ENCODE measurements around the gene GOLGA8N. TPM values are rescaled to one million over a fixed set of nuclear protein-coding genes. Genes with fewer than 3 reads are reported as not detected.

GOLGA8N gene
- total RNA-seq, 2 experiments from 2014 or later: 4.3 to 4.4 TPM

GRCh38 chr15:32641517-32642059, 48.3 kb downstream of the GOLGA8N start, which contains the start of gene SCG5:
SCG5 (plus strand) TSS chr15:32641710; CDS start chr15:32643593, 1,883 bp downstream.
- ATAC-seq (ENCODE audit: poor library complexity) (no peak), DNase-seq (no peak)
- H3K27me3 ChIP-seq (ENCODE audit: control insufficient read depth in 1 of 2, insufficient read depth in 2 of 2, low read length in 2 of 2): no peaks in the 10 kb centered on the region
- ChIA-PET CTCF (no interaction called here), POLR2A (interaction anchor here (0.7 kb wide), 1 partner anchor 102 kb away, joined by 3 read pairs; no protein-coding TSS in a partner anchor)
- Mint-ChIP-seq H3K9me3 (no peaks in the 10 kb centered on the region), H3K36me3 (ENCODE audit: low read depth) (peaks cover 2% of the 10 kb centered on the region), H3K27ac (no peak within 1 kb of the TSS), H3K27me3 (no peaks in the 10 kb centered on the region), H3K4me3 (no peak within 1 kb of the TSS), H3K4me1 (ENCODE audit: low read depth) (no peaks in the 10 kb centered on the region)
- no peak within 1 kb of the TSS for H3K27ac ChIP-seq (ENCODE audit: low read depth in 1 of 2, low read length in 2 of 2)
- no peaks in the 10 kb centered on the region for H3K36me3 ChIP-seq (ENCODE audit: insufficient read depth, low read length)
- H3K4me3 ChIP-seq (ENCODE audit: low read length): no peak within 1 kb of the TSS
- no peaks in the 10 kb centered on the region for H3K9me3 ChIP-seq (ENCODE audit: control insufficient read depth in 1 of 2, insufficient read depth in 1 of 2, low read length in 2 of 2)
- no peaks in the 10 kb centered on the region for H3K4me1 ChIP-seq (ENCODE audit: insufficient read depth, low read length)
- intact Hi-C loops (cut with DNase I, micrococcal nuclease): no loop called here
- no peak for TF ChIP-seq CTCF (IDR thresholded peaks at IDR 0.05)

GRCh38 chr15:32642667-32643435, 49.6 kb downstream of the GOLGA8N start:
- no peaks in the 10 kb centered on the region for H3K4me1 Mint-ChIP-seq (ENCODE audit: low read depth)
- DNase-seq: no peak
- POLR2A ChIA-PET: no interaction called here
- H3K4me1 ChIP-seq (ENCODE audit: insufficient read depth, low read length): no peaks in the 10 kb centered on the region
- no peak for TF ChIP-seq CTCF (IDR thresholded peaks at IDR 0.05)
- H3K27ac Mint-ChIP-seq: no peak overlapping the region
- H3K36me3 ChIP-seq (ENCODE audit: insufficient read depth, low read length): no peaks in the 10 kb centered on the region
- H3K4me3 ChIP-seq (ENCODE audit: low read length): no peak overlapping the region
- intact Hi-C loops (cut with DNase I, micrococcal nuclease): no loop called here
- H3K27me3 ChIP-seq (ENCODE audit: control insufficient read depth in 1 of 2, insufficient read depth in 2 of 2, low read length in 2 of 2): no peaks in the 10 kb centered on the region
- no peaks in the 10 kb centered on the region for H3K9me3 ChIP-seq (ENCODE audit: control insufficient read depth in 1 of 2, insufficient read depth in 1 of 2, low read length in 2 of 2)
- ATAC-seq (ENCODE audit: poor library complexity): no peak
- no peak overlapping the region for H3K27ac ChIP-seq (ENCODE audit: low read depth in 1 of 2, low read length in 2 of 2)
- H3K27me3 Mint-ChIP-seq: no peaks in the 10 kb centered on the region
- CTCF ChIA-PET: interaction anchor here (1.4 to 2.4 kb wide), 2 partner anchors 9 to 20 kb away, joined by 3 to 6 read pairs; no protein-coding TSS in a partner anchor
- H3K4me3 Mint-ChIP-seq: no peak overlapping the region
- H3K9me3 Mint-ChIP-seq: no peaks in the 10 kb centered on the region
- H3K36me3 Mint-ChIP-seq (ENCODE audit: low read depth): no peaks in the 10 kb centered on the region

GRCh38 chr15:32643907-32644445, 50.7 kb downstream of the GOLGA8N start:
- no peak overlapping the region for H3K27ac ChIP-seq (ENCODE audit: low read depth in 1 of 2, low read length in 2 of 2)
- intact Hi-C loops (cut with DNase I, micrococcal nuclease): no loop called here
- ChIA-PET POLR2A (no interaction called here), CTCF (interaction anchor here (1.4 to 2.4 kb wide), 2 partner anchors 10 to 19 kb away, joined by 3 to 6 read pairs; no protein-coding TSS in a partner anchor)
- H3K36me3 Mint-ChIP-seq (ENCODE audit: low read depth): no peaks in the 10 kb centered on the region
- ATAC-seq (ENCODE audit: poor library complexity): no peak
- no peaks in the 10 kb centered on the region for H3K27me3 Mint-ChIP-seq
- no peak overlapping the region for H3K4me3 Mint-ChIP-seq
- no peaks in the 10 kb centered on the region for H3K27me3 ChIP-seq (ENCODE audit: control insufficient read depth in 1 of 2, insufficient read depth in 2 of 2, low read length in 2 of 2)
- no peak for TF ChIP-seq CTCF (IDR thresholded peaks at IDR 0.05)
- no peaks in the 10 kb centered on the region for H3K4me1 ChIP-seq (ENCODE audit: insufficient read depth, low read length)
- H3K4me1 Mint-ChIP-seq (ENCODE audit: low read depth): no peaks in the 10 kb centered on the region
- no peaks in the 10 kb centered on the region for H3K9me3 Mint-ChIP-seq
- no peak for DNase-seq
- no peak overlapping the region for H3K4me3 ChIP-seq (ENCODE audit: low read length)
- H3K27ac Mint-ChIP-seq: no peak overlapping the region
- H3K36me3 ChIP-seq (ENCODE audit: insufficient read depth, low read length): no peaks in the 10 kb centered on the region
- H3K9me3 ChIP-seq (ENCODE audit: control insufficient read depth in 1 of 2, insufficient read depth in 1 of 2, low read length in 2 of 2): no peaks in the 10 kb centered on the region

Data from CD4-positive, alpha-beta T cell (primary cell).